GM12878 (cell line): ENCODE measurements around the gene GPR153. TPM values are rescaled to one million over a fixed set of nuclear protein-coding genes. Genes with fewer than 3 reads are reported as not detected.

ENCODE experiments used
- ATAC-seq: fragments of 200-7000 bp; cut with Tn5 transposase; 3 replicates; pipeline ENCODE4 v1.9.1; 2020; ENCODE audit warnings: mild to moderate bottlenecking, moderate library complexity
- BruUV-seq: library from RNA; stranded (reverse); fragments of 400-500 nt; replicated peaks from 2 replicates; lab custom pipeline; 2021; lab: Mats Ljungman, UMichigan
- CTCF ChIA-PET: fragments of 300-600 bp; sonication (Branson Sonifier 250); formaldehyde crosslinking; extraction: SDS; loops from one replicate; lab custom pipeline; 2021; ENCODE audit warnings: inconsistent platforms; lab: Yijun Ruan, JAX
- POLR2A ChIA-PET: fragments of 350-600 bp; formaldehyde crosslinking; extraction: SDS; loops from one replicate; lab custom pipeline; 2021; ENCODE audit warnings: inconsistent platforms; lab: Charles Lee
- RAD21 ChIA-PET: fragments of 300-600 bp; sonication (Branson Sonifier 250); formaldehyde crosslinking; loops from one replicate; lab custom pipeline; 2023; ENCODE audit warnings: antibody characterized with exemption; ENCODE audit not compliant: unreplicated experiment; lab: Charles Lee
- SMC1A ChIA-PET: fragments of 300-600 bp; sonication (Branson Sonifier 250); formaldehyde crosslinking; loops from one replicate; lab custom pipeline; 2023; ENCODE audit not compliant: unreplicated experiment, uncharacterized antibody; lab: Charles Lee
- DNase-seq: peaks from one replicate; pipeline ENCODE4 v3.0.0-alpha.2; 2011; ENCODE audit warnings: low read depth, low spot score
- FAIRE-seq: peaks from 3 replicates; lab custom pipeline; 2011; peaks lifted over from hg19 to GRCh38; lab: Jason Lieb, UNC
- H2AFZ ChIP-seq: 2 replicates; pipeline ENCODE4 v1.6.0; 2011; ENCODE audit warnings: low read depth, low read length, control low read depth; ENCODE audit not compliant: control insufficient read depth
- H3K27ac ChIP-seq: 2 replicates; pipeline ENCODE4 v1.5.1; 2011; ENCODE audit warnings: control low read depth; ENCODE audit not compliant: control insufficient read depth, insufficient read depth
- H3K27me3 ChIP-seq, 2 experiments: replicated peaks in 1 of 2; 2 replicates each; pipeline versions ENCODE4 v1.6.0 to v1.6.1; 2011; ENCODE audit warnings: low read length in 1 of 2; ENCODE audit not compliant: control insufficient read depth in 2 of 2, insufficient read depth in 2 of 2
- H3K36me3 ChIP-seq, 2 experiments: 2 replicates each; pipeline ENCODE4 v1.5.1; 2011; ENCODE audit warnings: low read length in 1 of 2; ENCODE audit not compliant: control insufficient read depth in 2 of 2, insufficient read depth in 2 of 2
- H3K4me1 ChIP-seq: 2 replicates; pipeline ENCODE4 v1.6.1; 2011; ENCODE audit warnings: mild to moderate bottlenecking, low read length, moderate library complexity, mixed read lengths; ENCODE audit not compliant: control insufficient read depth, insufficient read depth
- H3K4me2 ChIP-seq: 2 replicates; pipeline ENCODE4 v1.6.0; 2011; ENCODE audit warnings: control low read depth; ENCODE audit not compliant: control insufficient read depth, insufficient read depth
- H3K4me3 ChIP-seq: fragments of 200-600 bp; sonication (generic); 2 replicates; pipeline ENCODE4 v1.5.1; 2016
- H3K79me2 ChIP-seq: 2 replicates; pipeline ENCODE4 v1.6.0; 2011; ENCODE audit warnings: low read length; ENCODE audit not compliant: control insufficient read depth, insufficient read depth
- H3K9ac ChIP-seq: 2 replicates; pipeline ENCODE4 v1.8.0; 2011; ENCODE audit warnings: low read length, control low read depth, mixed read lengths; ENCODE audit not compliant: control insufficient read depth, insufficient read depth
- H3K9me3 ChIP-seq: replicated peaks from 3 replicates; pipeline ENCODE4 v1.5.1; 2011; ENCODE audit warnings: mild to moderate bottlenecking, low read length; ENCODE audit not compliant: control insufficient read depth, insufficient read depth
- H4K20me1 ChIP-seq: 2 replicates; pipeline ENCODE4 v1.6.0; 2011; ENCODE audit not compliant: control insufficient read depth, insufficient read depth
- BMI1 ChIP-seq: fragments of 450-650 bp; IDR thresholded peaks from 2 replicates; pipeline ENCODE4 v1.6.1; 2016; ENCODE audit warnings: mild to moderate bottlenecking, moderate library complexity, borderline replicate concordance
- SMARCA5 ChIP-seq: fragments of 450-650 bp; IDR thresholded peaks from 2 replicates; pipeline ENCODE4 v1.6.1; 2017; ENCODE audit warnings: mild to moderate bottlenecking
- TBL1XR1 ChIP-seq: IDR thresholded peaks from 2 replicates; pipeline ENCODE4 v1.6.1; 2012; ENCODE audit warnings: low read depth, low read length, improper control_type of control experiment
- WGBS: methylation state at CpG from one replicate; pipeline ENCODE4 v1.1.6; 2016; ENCODE audit warnings: low lambda C conversion rate; ENCODE audit not compliant: insufficient replicate concordance, insufficient coverage; ENCODE audit errors: missing lambda C conversion rate; 5-methylcytosine and 5-hydroxymethylcytosine counted together
- in situ Hi-C: fragments of 300-500 bp; cut with MboI; formaldehyde crosslinking; loops from 9 replicates; pipeline ENCODE4 v1.14.3; 2018; ENCODE audit warnings: mixed read lengths
- intact Hi-C: fragments of 100-400 bp; cut with micrococcal nuclease; formaldehyde crosslinking; loops from one replicate; pipeline ENCODE4 v1.14.2; 2022; ENCODE audit not compliant: unreplicated experiment
- polyA plus RNA-seq, 11 experiments: library from polyadenylated mRNA; depleted of rRNA in 4 of 11; unstranded in 6 of 11; stranded (reverse) in 5 of 11; fragments of >200 nt; fragmentation: Nextera tagmentation in 4 of 11; fragmentation: Illumina TruSeq in 1 of 11; extraction: Ambion mirVana in 4 of 11; extraction: Trizol in 1 of 11; gene quantifications; 1 replicate in 1 of 11; 2 replicates in 10 of 11; pipeline versions ENCODE4 v1.2.1 to v1.2.3, GENCODE V29; 2011 to 2016; ENCODE audit warnings: inconsistent platforms in 2 of 11, missing spikeins in 2 of 11, low read depth in 1 of 11
- total RNA-seq, 4 experiments: library from RNA; depleted of rRNA in 3 of 4; stranded (reverse); fragments of >200 nt in 3 of 4; fragmentation: Illumina TruSeq in 1 of 4; extraction: Trizol in 1 of 4; gene quantifications; 2 replicates each; pipeline versions ENCODE4 v1.2.1 to v1.2.3, GENCODE V29; 2013 to 2021

GPR153 gene
- total and polyA plus RNA-seq, 10 of the 15 experiments (the other 5 are each of a cell fraction or from before 2014, with no cell fraction given) = 0.04 to 2.2 (median 0.54) TPM

DNA sequence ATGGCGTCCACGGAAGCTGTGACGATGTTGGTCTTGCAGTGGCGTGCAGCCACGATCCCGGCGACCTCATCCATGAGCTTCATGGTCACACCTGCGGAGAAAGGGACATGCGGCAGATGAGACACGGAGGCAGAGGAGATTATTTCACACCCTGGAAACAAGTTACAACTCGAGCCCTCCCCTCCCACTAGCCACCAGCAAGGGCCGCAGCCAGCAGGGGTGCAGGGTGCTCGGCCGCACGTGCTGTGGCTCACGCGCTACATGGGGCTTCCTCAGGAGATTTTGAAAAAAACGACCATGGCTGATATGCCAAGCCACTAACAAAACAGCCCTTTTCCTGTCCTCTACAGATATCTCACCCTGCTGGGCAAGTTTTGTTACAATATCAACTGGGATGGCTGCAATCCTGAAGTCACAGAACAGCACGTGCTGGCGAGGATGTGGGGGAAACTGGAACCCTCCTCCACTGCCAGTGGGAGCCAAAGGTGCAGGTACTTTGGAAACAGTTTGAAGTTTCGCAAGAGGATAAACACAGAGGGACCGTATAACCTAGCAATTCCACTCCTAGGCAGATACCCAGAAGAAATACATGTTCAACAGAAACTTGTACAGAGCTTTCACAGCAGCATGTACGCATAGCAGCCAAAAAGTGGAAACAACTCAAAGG lies 34.1 kb upstream of the GPR153 start:
- no peak for ATAC-seq
- in situ Hi-C loops = no loop called here
- ChIA-PET RAD21 (no interaction called here), POLR2A (no interaction called here), CTCF (no interaction called here)
- Histone ChIP-seq H3K4me2 (no peak overlapping the region), H2AFZ (no peak overlapping the region), H4K20me1 (no peaks in the 10 kb centered on the region), H3K36me3 (peaks cover 3 to 13% of the 10 kb centered on the region in 2 experiments), H3K27ac (no peak overlapping the region), H3K9me3 (no peaks in the 10 kb centered on the region), H3K4me1 (peaks cover 19% of the 10 kb centered on the region)
- 93% methylated on average over 23 of the region's 23 CpGs for WGBS
- no TSS peak for BruUV-seq
- FAIRE-seq = no peak
- TF ChIP-seq BMI1 = no peak
- TF ChIP-seq TBL1XR1 = no peak
- TF ChIP-seq, all 136 proteins: peak for 0
- Histone ChIP-seq H3K4me3 (no peak overlapping the region), H3K9ac (no peak overlapping the region), H3K79me2 (no peaks in the 10 kb centered on the region), H3K27me3 (no peaks in the 10 kb centered on the region)
- SMC1A ChIA-PET = no interaction called here
- DNase-seq = no peak
- intact Hi-C loops = no loop called here

GRCh38 chr1:6294080-6294889 lies 33.4 kb upstream of the GPR153 start:
- Histone ChIP-seq H3K9me3 (no peaks in the 10 kb centered on the region), H3K4me3 (no peak overlapping the region), H3K9ac (no peak overlapping the region), H3K36me3 (peaks cover 3 to 13% of the 10 kb centered on the region in 2 experiments), H2AFZ (no peak overlapping the region), H3K4me1 (peaks cover 20% of the 10 kb centered on the region), H3K79me2 (no peaks in the 10 kb centered on the region), H3K27me3 (no peaks in the 10 kb centered on the region), H3K4me2 (no peak overlapping the region), H3K27ac (no peak overlapping the region), H4K20me1 (no peaks in the 10 kb centered on the region)
- 84% methylated on average over 14 of the region's 14 CpGs for WGBS
- no TSS peak for BruUV-seq
- ChIA-PET SMC1A (no interaction called here), RAD21 (no interaction called here), CTCF (no interaction called here)
- in situ Hi-C loops = no loop called here
- intact Hi-C loops = no loop called here
- ATAC-seq (no peak), DNase-seq (no peak), FAIRE-seq (no peak)
- no peak for TF ChIP-seq SMARCA5
- TF ChIP-seq, all 136 proteins: peak for 0
- POLR2A ChIA-PET = no interaction called here
